NCI-H524 treated with DMSO at 0.1 percent for 48 hours (cell line): ENCODE data around the gene HVCN1.
"Not testable (repeated sequence)": the region's sequence is repeated elsewhere in the genome, so short reads cannot be mapped to it uniquely, and the experiment has no call there.

Experiments
- DNase-seq: peaks from one replicate; lab custom pipeline; 2025; lab: John Stamatoyannopoulos, UW

Gene HVCN1

DNA sequence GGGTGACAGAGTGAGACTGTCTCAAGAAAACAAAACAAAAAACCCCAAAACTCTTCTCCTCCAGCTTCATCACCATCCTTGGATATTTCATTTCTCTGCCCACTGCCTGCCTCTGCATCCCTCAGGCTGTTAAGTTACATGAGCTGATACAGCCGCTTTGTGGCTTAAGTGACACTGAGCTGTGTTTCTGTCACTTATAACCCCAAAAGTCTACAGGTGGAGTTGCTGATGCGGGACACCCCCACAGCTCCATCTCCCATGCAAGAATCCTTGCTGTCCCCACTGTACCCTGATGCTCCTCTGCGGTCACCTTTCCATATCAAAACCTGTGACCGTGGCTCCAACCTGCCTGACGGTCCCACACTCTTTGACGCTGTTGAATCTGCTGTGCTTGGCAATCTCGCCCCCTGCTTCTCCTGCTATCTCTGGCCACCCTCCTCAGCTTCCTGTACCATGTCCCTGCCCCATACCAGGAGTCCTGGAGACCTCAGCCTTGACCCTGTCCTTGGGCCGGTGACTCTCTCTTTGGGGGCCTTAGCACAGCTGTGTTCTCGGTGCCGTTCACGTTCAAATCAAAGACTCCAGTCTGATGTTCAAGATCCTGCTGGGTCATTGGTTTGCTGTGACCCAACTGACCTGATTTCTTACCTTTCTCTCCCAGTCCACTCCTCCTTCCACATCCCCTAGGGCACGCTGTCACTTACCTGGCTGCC, 20.3 kb downstream of the HVCN1 start:
- DNase-seq = no peak

DNA sequence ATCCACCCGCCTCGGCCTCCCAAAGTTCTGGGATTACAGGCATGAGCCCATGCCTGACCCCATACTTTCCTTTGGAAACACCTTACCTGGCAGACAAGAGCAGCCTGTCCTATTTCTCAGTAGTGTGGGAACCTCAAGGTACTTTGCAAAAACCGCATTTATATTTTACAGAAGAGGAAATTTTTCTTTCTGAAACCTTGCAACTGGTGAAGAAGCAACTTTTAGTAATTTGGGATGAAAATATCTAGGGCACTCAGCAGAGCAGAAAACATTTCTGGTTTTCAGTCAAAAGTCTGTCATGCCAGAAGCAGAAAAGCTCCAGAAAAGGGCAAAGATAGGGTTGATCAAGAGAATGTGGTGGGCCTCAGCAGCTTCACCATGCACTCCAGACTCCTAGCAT, 21.2 kb downstream of the HVCN1 start:
- no peak for DNase-seq

DNA sequence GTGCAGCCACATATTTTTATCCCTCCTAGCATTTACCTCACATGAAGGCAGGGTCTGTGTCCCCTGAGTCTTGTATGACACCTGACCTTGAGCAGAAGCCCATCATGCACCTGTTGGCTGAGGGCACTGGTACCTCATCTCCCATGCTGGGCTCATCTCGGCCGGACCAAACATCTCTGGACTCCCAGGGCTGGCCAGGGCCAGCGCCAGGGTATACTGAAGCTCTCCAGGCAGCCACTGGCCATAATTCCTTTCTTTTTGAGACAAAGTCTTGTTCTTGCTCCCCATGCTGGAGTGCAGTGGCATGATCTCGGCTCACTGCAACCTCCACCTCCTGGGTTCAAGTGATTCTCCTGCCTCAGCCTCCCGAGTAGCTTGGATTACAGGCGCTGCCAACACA, 22.0 kb downstream of the HVCN1 start:
- DNase-seq = no peak

DNA sequence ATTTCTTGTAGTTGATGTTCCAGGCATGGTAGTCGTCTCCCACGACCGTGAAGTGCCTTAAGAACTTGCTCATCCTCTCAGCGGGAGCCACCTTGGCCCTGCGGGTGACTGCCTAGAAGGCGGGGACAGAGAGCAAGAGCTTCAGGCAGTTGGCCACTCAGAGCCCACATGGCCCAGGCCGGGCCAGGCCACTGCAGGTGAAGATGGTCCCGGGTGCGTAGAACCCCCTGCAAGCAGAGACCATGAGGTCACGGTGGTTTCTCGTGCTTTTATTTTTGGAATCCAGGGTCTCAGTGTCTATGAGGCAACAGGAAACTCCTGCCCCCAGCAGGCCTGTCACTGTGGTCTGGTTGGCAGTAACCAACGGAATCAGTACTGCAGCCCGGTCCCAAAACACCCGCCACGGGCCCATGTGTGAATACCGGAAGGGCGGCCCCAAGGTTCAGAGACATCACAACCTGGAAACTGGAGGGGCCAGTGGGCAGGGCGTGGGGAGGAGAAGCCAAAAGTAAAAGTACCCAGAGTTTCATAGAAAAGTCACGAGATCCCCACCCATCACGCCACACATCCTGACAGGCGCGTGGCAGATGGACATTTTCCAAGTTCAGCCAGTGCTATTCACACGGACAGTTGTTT, 27.5 kb downstream of the HVCN1 start:
- no peak for DNase-seq

DNA sequence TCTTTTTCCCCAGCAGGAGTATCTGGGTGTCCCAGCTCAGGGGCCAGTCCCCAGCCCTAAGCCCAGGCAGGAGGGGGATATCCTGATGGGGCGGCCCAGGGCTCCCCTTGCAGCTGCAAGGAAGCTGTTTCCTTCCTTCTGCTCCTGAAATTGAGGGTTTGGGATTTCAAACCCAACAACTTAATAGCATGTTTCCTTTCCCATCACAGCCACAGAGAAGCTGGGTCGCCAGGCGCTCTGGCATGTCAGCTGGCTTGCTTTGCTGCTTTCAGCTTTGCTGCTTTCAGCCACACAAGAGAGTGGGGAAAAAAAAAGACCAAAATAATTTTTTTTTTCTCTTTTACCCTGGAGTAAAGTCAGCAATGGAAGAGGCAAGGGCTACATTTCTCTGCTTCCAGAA, 30.0 kb downstream of the HVCN1 start:
- no peak for DNase-seq

DNA sequence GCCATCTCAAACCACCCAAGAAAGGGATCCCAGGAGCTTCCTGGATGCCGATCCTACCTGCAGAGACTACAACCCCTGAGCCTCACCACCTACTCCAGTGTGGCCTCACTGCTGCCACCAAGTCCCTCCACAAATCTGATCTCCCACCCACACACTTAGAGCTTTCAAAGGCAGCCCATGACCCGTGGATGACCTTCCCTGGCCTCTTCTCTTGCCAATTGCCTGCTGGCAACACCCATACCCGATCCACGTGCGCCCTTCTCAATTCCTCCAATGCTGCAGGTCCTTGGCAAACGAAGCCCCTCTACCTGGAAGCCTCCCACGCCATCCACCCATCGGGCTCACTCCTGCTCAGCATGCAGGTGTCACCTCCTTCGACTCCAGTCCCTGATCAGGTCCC, 30.7 kb downstream of the HVCN1 start:
- no peak for DNase-seq

DNA sequence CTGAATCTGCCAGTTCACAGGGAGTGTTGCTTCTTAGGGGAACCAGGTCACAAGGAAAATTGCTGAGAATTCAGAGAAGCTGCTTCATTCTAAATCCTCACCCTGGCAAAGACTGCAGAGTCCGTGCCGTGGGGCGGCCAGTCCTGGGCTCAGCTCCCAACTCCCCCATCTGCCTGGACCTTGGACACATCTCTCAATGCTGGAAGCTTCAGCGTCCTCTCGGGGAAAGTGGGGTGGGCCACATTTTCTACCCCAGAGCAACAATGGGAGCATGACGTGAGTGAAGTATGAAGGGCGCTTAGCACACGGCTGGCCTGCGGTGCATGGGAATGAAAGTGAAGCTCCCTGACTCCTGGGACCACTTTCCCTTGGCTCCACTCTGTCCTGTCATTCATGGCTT, 31.2 kb downstream of the HVCN1 start:
- no peak for DNase-seq

DNA sequence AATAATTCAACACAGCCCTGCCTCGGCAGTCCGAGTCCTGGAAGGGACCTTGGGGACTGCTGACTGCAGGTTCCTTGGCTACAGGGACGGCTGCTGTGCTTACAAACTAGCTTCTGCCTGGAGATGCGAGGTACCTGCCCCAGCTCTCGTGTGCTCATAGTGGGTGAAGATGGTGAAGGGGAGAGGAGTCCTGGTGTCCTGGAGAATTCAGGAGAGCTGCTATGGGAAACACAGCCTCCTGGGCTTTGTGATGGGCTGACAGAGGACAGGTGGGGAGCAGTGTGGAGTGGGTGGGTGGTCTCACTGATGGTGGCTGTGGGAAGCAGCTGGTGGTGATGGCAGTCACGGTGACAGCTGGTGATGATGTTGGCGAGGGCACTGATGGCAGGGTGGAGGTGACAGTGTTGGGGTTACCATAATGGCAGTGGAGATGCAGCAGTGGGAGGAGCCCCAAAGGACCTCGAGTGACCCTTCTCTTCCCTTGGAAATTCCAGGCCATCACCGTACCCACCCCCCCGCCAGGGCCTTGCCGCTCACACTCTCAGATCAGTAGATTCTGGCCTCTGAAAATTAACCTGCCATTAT, 32.8 kb downstream of the HVCN1 start:
- DNase-seq = no peak

DNA sequence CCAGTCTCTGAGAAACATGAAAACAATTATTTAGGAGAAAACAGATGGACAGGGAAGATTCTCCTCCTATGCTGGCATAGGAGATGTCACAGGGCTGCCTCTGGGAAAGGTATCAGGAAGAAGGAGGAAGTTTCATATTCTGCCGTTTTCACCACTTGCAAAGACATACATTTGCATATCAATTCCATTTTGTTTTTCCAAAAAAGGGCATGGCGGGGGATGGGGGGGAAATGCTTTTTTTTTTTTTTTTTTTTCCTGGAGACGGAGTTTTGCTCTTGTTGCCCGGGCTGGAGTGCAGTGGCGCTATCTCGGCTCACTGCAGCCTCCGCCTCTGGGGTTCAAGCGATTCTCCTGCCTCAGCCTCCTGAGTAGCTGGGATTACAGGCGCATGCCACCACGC, 34.7 kb downstream of the HVCN1 start:
- DNase-seq = not testable (repeated sequence)

DNA sequence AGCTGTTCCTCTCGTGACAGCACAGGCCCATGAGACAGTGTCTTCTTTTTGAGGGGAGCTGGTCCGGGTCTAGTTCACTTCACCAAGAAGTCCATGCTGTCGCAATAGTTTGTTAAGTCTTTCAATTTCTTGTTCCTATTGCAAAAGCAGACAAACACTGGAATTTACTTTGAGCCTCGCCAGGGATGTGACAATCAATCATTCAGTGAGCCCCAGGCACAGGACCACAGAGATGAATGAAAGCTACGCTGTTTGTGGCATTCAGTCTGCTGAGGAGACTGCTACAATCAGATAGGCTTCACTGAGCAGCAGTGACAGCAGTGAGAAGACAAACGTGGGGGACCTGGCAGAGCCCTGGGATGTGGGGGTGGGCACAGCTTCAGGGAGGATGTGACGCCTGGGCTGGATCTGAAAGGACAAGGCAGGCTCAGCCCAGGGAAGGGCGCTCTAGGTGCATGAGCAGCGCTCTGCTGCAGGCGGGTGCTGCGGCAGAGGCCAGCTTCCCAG, 39.5 kb downstream of the HVCN1 start:
- DNase-seq = no peak

DNA sequence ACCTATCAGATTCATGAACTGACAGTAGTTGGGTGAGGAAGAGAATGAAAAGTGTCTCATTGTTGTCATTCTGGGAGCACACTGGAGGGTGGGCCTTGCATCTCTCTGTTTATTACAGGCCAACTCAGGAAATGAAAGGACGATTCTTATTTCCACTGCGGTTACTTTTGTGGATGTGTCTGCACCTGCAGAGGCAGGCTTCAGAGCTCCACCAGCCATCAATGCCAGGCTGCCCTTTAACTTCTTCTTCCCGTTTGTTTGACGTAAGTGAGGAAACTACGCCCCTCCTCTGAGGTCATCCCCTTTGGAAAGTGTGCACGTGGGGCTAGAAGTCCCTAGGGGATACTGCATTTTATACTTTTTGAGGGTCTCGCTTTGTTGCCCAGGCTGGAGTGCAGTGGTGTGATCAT, 41.3 kb downstream of the HVCN1 start:
- DNase-seq = no peak

DNA sequence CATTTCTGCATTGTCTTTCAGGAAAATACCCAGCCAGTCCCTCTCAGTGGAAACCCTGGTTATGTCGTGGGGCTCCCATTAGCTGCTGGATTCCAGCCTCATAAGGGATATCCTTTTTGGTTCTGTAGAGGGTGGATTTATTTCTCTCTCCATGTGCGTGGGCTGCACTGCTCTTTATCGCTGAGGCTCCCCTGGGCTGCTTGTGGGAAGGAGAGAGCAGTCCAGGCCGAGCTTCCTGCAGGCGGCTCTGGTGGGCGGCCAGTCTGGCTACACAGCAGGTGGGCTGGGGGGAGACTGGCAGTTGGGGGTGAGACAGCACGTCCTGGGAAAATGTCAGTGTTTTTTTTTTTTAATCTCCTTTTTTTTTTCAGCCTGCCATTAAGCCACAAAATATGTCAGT, 47.4 kb downstream of the HVCN1 start:
- no peak for DNase-seq

DNA sequence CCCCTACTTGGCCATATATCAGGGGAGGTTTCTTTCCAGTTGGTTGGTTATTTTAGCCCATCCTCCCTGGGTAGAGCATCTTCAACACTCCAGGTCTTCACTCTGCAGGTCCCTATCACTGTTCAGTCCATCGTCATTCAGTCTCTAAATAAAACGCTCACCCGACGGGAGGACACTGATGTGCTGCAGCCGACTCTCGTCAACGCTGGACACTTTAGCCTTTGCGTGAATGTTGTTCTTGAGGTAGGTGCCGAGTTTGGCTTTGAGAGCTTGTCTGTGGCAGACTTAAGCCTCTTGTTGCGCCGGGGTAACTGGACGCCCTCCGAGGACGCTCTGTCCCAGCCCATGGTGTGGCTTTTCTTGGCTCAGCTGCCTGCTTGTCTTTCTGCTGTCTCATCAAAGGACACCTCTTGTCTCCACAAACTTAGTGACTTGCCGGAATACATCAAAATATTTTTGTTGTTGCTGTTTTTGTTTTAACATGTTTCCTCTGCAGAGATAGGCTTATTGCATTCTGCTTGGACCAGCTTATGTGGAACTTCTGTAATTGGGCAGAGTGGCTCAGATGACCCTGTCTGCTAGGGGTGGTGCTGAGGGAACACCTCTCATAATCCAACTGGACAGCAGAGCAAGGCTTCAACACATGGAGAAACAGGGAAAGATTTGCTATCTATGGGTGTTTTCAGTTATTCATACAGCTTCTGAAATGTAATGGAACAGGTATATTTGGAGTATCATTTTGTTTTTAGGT, 48.5 kb downstream of the HVCN1 start:
- DNase-seq = no peak

DNA sequence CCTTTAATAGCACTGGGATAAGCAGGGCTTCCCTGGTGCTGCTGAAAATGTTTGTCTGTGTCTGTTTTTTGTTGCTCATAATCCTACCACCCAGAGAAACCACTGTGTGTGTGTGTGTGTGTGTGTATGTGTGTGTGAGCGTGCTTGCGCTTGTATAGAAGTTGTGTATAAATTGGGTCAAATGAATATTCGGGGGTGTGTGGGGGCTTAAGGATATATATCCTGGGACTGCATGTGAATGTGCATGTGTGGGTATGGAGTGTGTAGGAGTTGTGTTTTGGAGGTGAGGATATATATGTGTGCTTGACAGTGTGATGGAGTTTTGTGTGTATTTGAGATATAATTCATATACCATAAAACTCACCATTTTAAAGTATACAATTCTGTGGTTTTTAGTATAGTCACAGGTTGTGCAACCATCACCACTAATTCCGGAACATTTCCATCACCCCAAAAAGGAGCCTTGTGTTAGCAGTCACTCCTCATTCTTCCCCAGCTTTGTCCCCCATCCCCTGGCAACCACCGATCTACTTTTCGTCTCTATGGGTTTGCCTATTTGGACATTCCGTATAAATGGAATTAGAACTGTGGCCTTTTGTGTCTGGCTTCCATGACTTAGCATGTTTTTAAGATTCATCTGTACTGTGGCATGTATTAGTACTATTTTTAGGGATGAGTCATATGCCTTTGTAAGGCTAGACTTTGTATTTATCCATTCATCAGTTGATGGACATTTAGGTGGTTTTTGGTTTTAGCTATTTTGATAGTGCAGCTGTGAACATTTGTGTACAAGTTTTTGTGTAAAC, 49.4 kb downstream of the HVCN1 start:
- no peak for DNase-seq

DNA sequence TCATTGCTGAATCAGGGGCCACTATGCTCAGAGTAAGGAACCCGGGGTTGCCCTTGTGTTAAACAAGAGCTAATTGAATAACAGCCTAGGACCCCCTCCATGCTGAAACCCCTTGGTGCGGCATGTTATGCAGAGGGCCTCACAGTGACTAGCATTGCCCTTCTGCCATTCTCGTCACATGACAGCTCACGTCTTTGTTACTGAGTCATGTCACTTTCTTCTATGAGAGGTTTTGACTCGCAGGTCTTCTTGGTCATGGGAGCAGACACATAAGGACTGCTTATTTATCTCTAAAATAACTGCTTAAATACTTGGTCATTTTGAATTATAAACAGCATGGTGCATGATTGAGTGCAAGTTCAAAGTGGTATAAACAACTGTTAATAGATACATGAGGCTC, 50.1 kb downstream of the HVCN1 start:
- no peak for DNase-seq

DNA sequence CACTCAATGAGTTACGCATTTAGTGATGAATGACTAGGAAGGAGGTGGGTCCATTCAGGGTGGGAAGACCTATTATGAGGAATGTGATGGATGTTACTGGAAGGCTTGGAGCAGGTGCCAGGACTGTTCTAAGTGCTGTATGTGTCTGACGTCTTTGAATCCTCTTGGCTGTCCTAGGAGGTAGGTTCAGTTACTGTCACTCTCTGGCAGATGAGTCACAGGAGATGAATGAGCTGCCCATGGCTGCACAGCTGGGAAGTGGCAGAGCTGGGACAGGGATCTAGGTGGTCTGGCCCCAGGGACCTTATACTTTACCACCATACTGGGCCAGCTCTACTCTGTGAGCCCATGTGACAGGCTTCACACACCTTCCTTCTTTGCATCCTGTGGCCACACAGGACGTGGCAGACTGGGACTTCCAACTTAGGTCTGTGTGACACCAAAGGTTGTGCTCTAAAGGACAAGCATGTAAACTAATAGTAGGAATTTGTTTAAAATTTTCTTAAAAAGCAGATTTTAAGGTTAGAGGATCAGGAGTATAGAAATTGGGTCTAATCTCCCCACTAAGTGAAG, 51.0 kb downstream of the HVCN1 start:
- DNase-seq = no peak

DNA sequence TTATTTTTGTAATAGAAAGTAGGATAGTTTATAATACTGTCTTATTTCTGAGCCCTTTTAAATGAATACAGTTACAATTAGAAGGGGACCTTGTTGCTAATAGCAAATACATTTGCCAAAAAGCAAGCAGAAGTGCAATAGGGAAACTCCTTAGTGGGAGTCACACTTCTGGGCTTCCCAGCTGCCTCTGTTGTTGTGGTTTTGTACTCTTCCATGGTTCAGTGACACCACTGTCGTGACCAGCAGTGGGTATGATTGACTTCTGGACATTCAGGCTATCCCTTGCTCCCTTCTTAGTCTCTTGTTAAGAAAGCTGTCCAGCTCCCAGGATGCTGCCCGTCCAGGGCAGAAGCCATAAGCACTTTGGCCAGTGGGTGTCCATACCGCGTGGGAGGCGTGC, 52.4 kb downstream of the HVCN1 start:
- DNase-seq = no peak

DNA sequence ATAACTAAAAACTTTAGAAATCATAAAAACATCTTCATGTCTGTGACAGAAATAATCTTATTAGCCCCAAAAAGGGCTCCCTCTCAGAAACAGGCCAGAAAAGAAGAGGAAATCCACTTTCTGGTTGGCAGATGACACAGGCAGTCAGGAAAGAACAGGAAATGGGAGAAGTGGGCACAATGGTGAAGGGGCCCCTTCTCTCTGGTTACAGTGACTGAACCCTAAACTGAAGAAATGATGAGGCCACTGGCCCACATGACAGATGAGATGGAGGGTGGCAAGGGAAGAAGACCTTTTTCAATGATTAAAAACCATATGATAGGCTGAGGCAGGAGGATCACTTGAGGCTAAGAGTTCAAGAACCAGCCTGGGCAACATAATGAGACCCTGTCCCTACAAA, 53.9 kb downstream of the HVCN1 start:
- no peak for DNase-seq

DNA sequence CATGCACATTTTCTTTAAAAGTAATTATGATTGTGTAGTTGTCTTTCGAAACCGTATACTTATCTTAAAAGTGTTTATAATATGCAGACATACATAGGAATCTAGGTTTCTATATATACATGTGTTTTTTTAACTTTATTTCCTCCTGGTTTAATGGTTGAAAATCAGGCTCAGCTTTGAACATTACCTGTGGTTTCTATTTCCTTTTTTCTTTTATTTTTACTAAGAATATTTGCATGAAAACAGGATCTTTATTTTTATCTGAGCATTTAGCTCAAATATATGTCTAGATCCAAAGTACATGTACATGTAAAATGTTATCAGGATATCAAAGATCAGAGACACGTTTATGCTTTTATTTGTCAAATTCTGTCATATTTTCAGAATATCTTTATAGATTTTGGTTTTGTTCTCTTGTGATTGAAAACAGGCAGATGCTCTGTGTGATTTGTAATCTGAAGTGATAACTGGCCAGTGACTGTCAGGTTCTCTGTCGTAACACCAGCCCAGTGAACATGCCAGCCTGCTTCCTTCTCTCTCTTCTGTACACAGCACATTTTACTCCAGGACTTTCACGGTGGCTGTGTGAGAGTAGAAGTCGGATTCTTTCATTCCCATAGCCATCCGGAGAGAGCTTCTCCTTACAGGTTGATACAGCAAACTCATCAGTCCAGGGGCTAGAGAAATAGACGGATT, 61.3 kb downstream of the HVCN1 start:
- DNase-seq = no peak

DNA sequence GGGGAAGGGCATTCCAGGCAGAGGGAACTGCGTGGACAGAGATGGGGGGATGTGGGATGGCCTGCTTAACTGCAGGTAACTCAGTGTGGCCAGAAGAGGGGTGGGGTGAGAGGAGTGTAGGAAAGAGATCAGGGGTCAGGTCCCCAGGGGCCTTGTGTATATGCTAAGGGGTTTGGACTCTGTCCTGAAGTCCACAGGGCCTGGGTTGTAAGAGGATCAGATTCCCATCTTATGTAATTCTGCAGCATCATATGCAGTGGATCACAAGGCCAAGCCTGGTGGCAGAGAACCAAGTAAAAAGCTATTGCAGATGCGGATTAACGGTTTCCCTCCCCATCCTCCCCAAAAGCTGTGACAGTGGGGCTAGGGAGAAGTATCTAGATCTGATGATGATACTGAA, 66.3 kb downstream of the HVCN1 start:
- no peak for DNase-seq

DNA sequence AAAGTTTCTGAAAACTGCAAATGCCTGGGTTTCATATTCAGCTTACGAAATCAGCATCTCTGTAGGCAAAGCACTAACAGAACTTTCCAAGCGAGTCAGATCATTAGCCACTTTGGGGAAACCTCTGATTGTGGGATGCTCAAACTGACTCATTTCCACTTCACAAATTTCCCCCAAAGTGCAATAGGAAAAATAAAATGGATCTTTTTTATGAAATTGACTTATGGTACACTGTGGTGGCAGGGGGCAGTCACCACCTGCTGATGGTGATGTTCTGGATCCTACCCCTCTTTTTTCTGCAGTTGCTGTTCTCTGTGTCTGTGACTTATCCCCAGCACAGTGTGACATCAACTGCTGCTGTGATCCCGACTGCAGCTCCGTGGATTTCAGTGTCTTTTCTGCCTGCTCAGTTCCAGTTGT, 69.4 kb downstream of the HVCN1 start:
- no peak for DNase-seq
